Stimulated activated CD4-positive, alpha-beta T cell treated with anti-CD3 and anti-CD28 coated beads, Interleukin-2, amount 100 ng/mL, for 4 hours (primary cell): ENCODE data around the gene HNRNPH2.

ENCODE experiments used
- DNase-seq: peaks from one replicate; pipeline ENCODE4 v3.0.0-alpha.2; 2020; ENCODE audit warnings: low read depth

The HNRNPH2 gene

DNA sequence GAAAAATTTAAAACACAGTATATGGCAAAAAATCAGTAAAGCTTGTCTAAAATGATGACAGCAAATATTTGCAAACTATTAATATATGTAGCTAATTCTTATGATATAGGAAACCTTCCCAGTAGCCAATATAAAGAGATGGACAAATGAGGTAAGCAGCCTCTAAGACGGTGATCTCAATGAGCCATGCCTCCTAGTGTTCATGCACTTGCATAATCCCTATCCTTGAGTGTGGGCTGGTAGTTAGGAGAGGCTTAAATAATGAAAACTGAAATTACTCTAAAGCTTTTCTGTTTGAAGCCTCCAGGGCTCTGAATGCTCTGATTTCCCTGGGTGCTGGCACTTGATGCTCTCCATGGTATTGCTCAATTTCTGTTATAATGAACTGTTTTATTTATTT is 52.6 kb downstream of the HNRNPH2 start:
- DNase-seq: no peak

DNA sequence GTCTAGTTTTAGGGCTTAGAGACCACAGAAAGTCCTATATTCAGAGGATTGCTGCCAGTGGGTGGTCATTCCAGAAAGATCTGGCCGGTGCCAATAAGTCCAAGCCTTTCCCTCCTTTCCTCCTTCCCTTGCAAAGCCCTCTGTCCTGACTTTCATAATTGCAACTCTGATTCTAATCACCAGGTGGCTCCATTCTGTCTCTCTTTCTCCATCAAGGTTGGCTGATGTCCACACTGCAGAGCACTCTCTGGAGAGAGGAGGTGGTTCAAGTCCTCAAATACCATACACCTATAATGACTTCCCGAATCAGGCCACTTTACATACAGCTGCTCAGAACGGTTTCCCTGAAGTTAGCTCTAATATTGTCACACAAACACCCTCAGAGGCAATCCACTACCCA is 54.9 kb downstream of the HNRNPH2 start:
- DNase-seq: no peak
